Measurements from ENCODE around the gene MAP3K13. TPM values are rescaled to one million over a fixed set of nuclear protein-coding genes. Genes with fewer than 3 reads are reported as not detected.
"Not testable (repeated sequence)": the region's sequence is repeated elsewhere in the genome, so short reads cannot be mapped to it uniquely, and the experiment has no call there.

The MAP3K13 gene
- total RNA-seq, 2 experiments from 2014 or later, result 9.9 to 13.9 TPM

DNA sequence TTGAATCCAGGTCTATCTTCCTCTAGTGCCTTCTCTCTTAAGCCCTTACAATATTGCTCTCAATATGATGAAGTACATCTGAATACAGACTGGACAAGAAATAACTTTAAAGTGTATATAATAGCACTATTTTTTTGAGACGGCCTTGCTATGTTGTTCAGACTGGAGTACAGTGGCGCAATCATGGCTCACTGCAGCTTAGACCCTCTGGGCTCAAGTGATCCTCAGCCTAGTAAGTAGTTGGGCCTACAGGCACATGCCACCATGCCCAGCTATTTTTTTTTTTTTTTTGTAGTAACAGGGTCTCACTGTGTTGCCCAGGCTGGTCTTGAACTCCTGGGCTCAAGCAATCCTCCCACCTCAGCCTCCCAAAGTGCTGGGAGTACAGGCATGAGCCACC lies 53.6 kb downstream of the MAP3K13 start:
- no peak overlapping the region for H3K4me3 Mint-ChIP-seq

DNA sequence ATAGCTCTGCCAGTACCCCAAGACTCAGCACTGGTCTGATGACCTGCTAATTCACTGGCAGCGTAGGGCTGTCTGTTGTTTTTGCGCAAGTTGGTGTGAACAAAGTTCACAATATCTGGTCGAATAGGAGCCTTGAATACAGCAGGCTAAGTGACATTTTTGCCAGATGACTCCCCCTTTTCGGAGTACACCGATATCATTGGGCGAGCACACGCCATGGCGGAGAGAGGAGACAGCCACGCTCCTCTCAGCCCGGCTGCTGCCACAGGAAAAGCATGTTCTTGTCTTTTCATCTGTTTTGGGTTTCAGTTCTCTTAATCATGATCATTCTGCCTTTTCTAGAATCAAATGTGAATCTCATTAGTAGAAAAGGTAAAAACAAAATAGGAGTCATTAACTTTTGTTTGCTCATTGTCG lies 55.6 kb downstream of the MAP3K13 start:
- H3K4me1 Mint-ChIP-seq; CTCF ChIA-PET; H3K27ac Mint-ChIP-seq; ATAC-seq; DNase-seq; H3K4me3 Mint-ChIP-seq; H3K36me3 Mint-ChIP-seq; H3K9me3 Mint-ChIP-seq (ENCODE audit: low read depth): not testable (repeated sequence)
- H3K27me3 Mint-ChIP-seq, result peaks cover 11% of the 10 kb centered on the region

More for the DNA sequence above, 53.6 kb downstream of the MAP3K13 start:
- no peaks in the 10 kb centered on the region for H3K36me3 Mint-ChIP-seq
- CTCF ChIA-PET, result no interaction called here
- H3K9me3 Mint-ChIP-seq (ENCODE audit: low read depth), result no peaks in the 10 kb centered on the region
- DNase-seq (no peak), ATAC-seq (no peak)
- H3K4me1 Mint-ChIP-seq, result peaks cover 2% of the 10 kb centered on the region
- no peak overlapping the region for H3K27ac Mint-ChIP-seq
- H3K27me3 Mint-ChIP-seq, result peaks cover 13% of the 10 kb centered on the region

DNA sequence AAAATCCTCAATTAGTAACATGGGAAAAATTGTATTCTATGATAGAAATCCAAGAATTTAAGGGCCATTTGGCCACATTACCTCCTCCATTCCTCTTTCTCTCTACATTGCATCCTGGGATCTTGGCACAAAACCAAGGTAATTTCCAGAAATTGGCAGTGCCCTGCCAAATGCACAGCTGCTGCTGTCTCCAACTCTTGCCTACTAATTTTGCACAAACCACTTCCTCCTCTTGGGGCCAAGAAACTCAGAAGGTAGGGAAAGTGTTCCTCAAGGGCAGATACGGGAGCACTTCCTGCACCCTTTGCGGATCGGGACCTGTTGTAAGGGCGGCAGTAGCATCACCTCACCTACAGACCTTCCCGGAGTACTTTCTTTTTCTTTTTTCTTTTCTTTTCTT lies 57.8 kb downstream of the MAP3K13 start:
- no peak overlapping the region for H3K27ac Mint-ChIP-seq
- CTCF ChIA-PET, result no interaction called here
- no peaks in the 10 kb centered on the region for H3K9me3 Mint-ChIP-seq (ENCODE audit: low read depth)

DNA sequence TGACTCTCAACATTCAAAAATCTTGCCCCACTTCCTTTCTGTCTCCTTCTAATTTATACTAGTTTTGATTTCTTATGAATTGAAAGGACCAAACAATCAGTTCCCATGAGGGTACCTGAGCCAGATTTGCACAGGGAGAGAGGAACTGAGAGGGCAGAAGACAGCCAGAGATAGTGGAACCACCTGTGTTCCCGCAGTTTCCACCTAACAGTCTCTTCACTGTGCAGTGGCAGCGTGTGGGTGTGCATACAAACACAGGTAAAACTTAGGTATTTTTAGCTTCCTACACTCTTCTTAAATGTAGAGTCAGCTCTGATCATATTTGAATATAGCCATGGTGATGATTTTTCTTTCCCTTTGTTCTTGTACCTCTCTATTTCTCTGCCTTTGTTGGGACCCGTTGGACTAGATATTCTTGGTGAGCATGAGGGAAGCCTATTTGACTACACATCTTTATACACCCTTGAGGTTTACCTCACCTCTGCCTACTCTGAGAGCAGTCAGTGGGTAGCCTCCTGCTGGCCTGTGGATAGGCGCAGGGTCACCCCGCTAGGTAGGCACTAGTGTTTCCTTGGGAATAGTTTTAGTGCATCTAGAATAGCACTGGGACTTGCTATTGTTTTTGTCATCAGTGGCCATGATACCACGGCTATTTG lies 58.8 kb downstream of the MAP3K13 start:
- H3K4me3 Mint-ChIP-seq, result no peak overlapping the region
- peaks cover 5% of the 10 kb centered on the region for H3K4me1 Mint-ChIP-seq
- CTCF ChIA-PET, result interaction anchor here (1.1 kb wide), 1 partner anchor 239 kb away, joined by 3 read pairs; no protein-coding TSS in a partner anchor
- peaks cover 15% of the 10 kb centered on the region for H3K27me3 Mint-ChIP-seq
- H3K9me3 Mint-ChIP-seq (ENCODE audit: low read depth), result no peaks in the 10 kb centered on the region
- H3K27ac Mint-ChIP-seq, result no peak overlapping the region
- no peak for ATAC-seq
- no peaks in the 10 kb centered on the region for H3K36me3 Mint-ChIP-seq
- DNase-seq, result no peak

More for the DNA sequence above, 57.8 kb downstream of the MAP3K13 start:
- ATAC-seq (no peak), DNase-seq (no peak)
- Mint-ChIP-seq H3K4me3 (no peak overlapping the region), H3K27me3 (peaks cover 15% of the 10 kb centered on the region), H3K36me3 (no peaks in the 10 kb centered on the region), H3K4me1 (peaks cover 5% of the 10 kb centered on the region)

DNA sequence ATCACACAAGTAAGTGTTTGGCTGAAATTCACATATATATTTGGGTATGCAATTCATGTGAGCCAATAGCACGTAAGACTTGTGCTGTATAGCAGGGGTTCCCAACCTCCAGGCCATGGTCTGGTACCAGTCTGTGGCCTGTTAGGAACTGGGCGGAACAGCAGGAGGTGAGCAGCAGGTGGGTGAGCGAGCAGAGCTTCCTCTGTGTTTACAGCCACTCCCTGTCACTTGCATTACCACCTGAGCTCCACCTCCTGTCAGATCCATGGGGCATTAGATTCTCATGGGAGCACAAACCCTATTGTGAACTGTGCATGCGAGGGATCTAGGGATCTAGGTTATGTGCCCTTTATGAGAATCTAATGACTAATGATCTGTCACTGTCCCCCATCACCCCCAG lies 59.7 kb downstream of the MAP3K13 start:
- Mint-ChIP-seq H3K27me3 (peaks cover 15% of the 10 kb centered on the region), H3K9me3 (ENCODE audit: low read depth) (no peaks in the 10 kb centered on the region), H3K27ac (no peak overlapping the region), H3K4me1 (peaks cover 5% of the 10 kb centered on the region), H3K4me3 (no peak overlapping the region), H3K36me3 (no peaks in the 10 kb centered on the region)
- DNase-seq, result no peak
- CTCF ChIA-PET, result interaction anchor here (1.1 kb wide), 1 partner anchor 238 kb away, joined by 3 read pairs; no protein-coding TSS in a partner anchor
- ATAC-seq, result no peak

DNA sequence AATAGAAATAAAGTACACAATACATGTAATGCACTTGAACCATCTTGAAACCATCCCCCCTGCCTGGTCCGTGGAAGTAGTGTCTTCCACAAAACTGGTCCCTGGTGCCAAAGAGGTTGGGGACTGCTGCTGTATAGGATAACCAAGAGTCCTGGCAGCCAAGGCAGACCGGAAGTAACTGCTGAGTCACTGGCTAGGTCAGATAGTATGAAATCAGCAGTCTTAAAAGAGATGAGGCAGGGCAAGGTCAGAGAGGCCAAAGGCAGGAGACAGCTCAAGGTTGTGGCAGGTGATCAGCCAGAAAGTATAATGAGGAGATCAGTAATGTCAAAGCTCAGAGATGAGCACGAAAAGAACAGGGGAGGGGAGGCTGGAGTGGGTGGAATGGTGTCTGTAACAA lies 60.2 kb downstream of the MAP3K13 start:
- DNase-seq, result no peak

DNA sequence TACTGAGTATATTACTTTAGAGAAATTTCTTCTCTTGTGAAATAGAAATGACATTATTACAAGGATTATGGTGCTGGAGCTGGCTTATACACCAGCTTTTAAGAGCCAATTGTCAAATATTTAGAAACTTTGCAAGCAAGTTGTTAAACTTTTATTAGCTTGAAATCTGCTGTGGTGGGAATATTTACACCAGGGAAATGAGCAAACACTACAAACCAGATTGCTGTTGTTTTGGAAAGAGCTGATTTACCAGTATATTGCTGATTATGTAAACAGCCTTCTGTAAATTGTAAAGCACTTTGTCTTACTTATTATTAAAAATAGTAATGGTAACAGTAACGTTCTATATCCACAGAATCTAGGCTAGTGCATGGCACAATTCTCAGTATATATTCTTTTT lies 61.5 kb downstream of the MAP3K13 start:
- CTCF ChIA-PET, result no interaction called here
- H3K4me1 Mint-ChIP-seq, result peaks cover 5% of the 10 kb centered on the region
- ATAC-seq, result no peak
- H3K9me3 Mint-ChIP-seq (ENCODE audit: low read depth), result no peaks in the 10 kb centered on the region
- no peaks in the 10 kb centered on the region for H3K36me3 Mint-ChIP-seq
- no peak overlapping the region for H3K4me3 Mint-ChIP-seq
- H3K27ac Mint-ChIP-seq, result no peak overlapping the region
- peaks cover 15% of the 10 kb centered on the region for H3K27me3 Mint-ChIP-seq
- DNase-seq, result no peak

More for the DNA sequence above, 60.2 kb downstream of the MAP3K13 start:
- CTCF ChIA-PET, result no interaction called here
- no peak overlapping the region for H3K4me3 Mint-ChIP-seq
- no peak overlapping the region for H3K27ac Mint-ChIP-seq
- peaks cover 5% of the 10 kb centered on the region for H3K4me1 Mint-ChIP-seq
- H3K9me3 Mint-ChIP-seq (ENCODE audit: low read depth), result no peaks in the 10 kb centered on the region
- peaks cover 15% of the 10 kb centered on the region for H3K27me3 Mint-ChIP-seq
- no peaks in the 10 kb centered on the region for H3K36me3 Mint-ChIP-seq
- ATAC-seq, result peak; percentile 30

DNA sequence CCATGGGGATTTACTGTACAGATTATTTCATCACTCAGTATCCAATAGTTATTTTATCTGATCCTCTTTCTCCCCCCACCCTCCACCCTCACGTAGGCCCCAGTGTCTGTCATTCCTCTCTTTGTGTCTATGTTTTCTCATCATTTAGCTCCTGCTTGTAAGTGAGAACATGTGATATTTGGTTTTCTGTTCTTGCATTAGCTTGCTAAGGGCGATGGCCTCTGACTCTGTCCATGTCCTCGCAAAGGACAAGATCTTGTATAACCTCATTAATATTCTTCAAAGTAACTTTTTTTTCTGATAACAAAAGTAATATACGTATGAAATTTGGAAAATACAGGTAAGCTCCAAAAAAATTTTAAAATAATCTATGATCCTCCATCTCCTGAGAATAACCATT lies 67.4 kb downstream of the MAP3K13 start:
- H3K4me3 Mint-ChIP-seq, result no peak overlapping the region
- H3K36me3 Mint-ChIP-seq, result no peaks in the 10 kb centered on the region
- CTCF ChIA-PET, result no interaction called here
- H3K4me1 Mint-ChIP-seq, result no peaks in the 10 kb centered on the region
- H3K27ac Mint-ChIP-seq, result no peak overlapping the region
- H3K27me3 Mint-ChIP-seq, result peaks cover 10% of the 10 kb centered on the region
- no peaks in the 10 kb centered on the region for H3K9me3 Mint-ChIP-seq (ENCODE audit: low read depth)
- ATAC-seq (no peak), DNase-seq (no peak)

DNA sequence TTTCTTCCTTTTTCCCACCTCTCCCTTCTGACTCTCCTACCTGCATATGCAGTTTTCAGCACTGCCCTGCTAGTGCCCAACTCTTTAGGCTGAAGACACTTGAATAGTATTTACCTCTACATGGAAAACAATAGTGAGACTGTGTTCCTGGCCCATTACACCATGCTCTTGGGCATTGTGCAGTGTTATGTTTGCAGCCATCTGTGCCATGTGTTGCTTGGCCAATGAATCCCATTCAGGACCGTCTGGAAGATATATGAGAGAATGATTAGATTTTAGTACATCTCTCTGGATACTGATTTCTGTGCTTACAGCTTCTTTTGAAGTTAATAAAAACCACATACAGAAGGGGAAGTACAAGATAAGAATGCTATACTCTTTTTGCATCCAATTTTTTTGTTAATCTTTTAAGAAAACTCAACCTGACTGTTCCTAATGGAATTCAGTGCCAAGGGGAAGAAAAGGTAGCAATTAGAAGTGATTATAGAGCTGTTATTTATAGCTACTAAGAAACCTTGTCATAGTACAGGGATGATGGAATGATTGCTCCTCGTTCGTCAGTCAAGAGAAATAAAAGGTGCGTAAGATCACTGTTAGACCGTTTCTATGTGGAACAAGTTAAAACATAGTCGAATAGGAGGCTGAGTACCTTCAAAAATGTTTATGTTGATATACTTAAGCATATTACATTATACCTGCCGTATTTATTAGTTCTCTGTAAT lies 77.0 kb downstream of the MAP3K13 start:
- Mint-ChIP-seq H3K4me1 (no peaks in the 10 kb centered on the region), H3K27ac (no peak overlapping the region), H3K36me3 (no peaks in the 10 kb centered on the region), H3K9me3 (ENCODE audit: low read depth) (no peaks in the 10 kb centered on the region), H3K27me3 (peaks cover 7% of the 10 kb centered on the region), H3K4me3 (no peak overlapping the region)
- no peak for DNase-seq
- CTCF ChIA-PET, result interaction anchor here (1.4 kb wide), 1 partner anchor 30 kb away, joined by 3 read pairs; no protein-coding TSS in a partner anchor
- no peak for ATAC-seq

DNA sequence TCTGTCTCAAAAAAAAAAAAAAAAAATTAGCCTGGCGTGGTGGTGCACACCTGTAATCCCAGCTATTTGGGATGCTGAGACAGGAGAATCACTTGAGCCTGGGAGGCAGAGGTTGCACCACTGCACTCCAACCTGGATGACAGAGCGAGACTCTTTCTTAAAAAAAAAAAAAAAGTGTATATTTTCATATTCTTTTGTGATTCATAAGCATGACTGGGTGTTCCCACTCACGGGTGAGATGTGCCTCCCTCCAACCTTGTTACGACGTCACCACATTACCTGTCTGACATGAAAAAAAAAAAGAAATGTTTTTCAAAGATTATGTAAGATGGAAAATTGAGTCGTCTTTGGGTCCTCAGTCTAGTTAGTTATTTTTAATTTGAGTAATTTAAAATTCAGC lies 79.1 kb downstream of the MAP3K13 start:
- no peaks in the 10 kb centered on the region for H3K9me3 Mint-ChIP-seq (ENCODE audit: low read depth)
- ATAC-seq, result no peak
- H3K36me3 Mint-ChIP-seq, result no peaks in the 10 kb centered on the region
- no peak overlapping the region for H3K4me3 Mint-ChIP-seq
- H3K27ac Mint-ChIP-seq, result no peak overlapping the region
- CTCF ChIA-PET, result no interaction called here
- H3K27me3 Mint-ChIP-seq, result peaks cover 7% of the 10 kb centered on the region
- no peaks in the 10 kb centered on the region for H3K4me1 Mint-ChIP-seq
- no peak for DNase-seq

DNA sequence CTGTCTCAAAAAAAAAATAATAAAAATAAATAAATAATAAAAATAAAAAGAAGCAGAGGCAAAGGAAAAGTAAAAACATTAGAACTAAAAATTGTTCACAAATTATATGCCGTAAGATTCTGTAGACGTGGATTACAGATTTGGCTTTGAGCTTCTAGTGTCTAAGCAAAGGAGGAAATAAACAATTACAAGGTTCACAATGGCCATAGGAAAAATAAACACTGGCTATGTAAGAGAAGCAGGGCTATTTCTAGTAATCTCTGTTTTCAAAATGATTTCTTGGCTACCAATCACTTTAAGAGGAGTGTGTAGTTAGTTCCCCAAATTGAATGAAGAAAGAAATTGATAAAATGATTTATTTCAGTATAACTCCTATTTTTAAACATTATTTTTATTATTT lies 81.4 kb downstream of the MAP3K13 start:
- ATAC-seq (no peak), DNase-seq (no peak)
- no peaks in the 10 kb centered on the region for H3K9me3 Mint-ChIP-seq (ENCODE audit: low read depth)
- no peaks in the 10 kb centered on the region for H3K27me3 Mint-ChIP-seq
- CTCF ChIA-PET, result interaction anchor here (1.0 kb wide), 1 partner anchor 23 kb away, joined by 3 read pairs; no protein-coding TSS in a partner anchor
- no peak overlapping the region for H3K27ac Mint-ChIP-seq
- no peaks in the 10 kb centered on the region for H3K36me3 Mint-ChIP-seq
- H3K4me3 Mint-ChIP-seq, result no peak overlapping the region
- H3K4me1 Mint-ChIP-seq, result no peaks in the 10 kb centered on the region

DNA sequence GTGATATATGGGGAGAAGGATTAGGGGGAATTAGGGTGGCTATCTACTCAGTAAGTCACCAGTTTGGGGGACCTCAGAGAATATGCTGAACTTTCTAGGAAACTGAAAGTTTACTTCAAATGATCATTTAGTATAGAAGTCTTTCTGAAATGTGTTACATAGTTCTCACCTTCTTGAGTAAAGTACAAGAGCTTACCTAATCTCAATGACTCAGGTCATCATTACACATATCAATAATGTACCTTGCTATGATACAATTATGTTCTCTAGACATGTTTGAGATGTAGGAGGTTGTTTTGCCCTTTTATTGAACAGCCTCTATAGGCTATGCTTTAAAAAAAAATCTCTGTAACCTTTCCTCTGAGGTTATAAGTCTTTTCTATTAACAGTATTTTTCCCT lies 85.2 kb downstream of the MAP3K13 start:
- Mint-ChIP-seq H3K9me3 (ENCODE audit: low read depth) (no peaks in the 10 kb centered on the region), H3K27me3 (no peaks in the 10 kb centered on the region), H3K36me3 (no peaks in the 10 kb centered on the region), H3K4me3 (no peak overlapping the region), H3K4me1 (no peaks in the 10 kb centered on the region), H3K27ac (no peak overlapping the region)
- CTCF ChIA-PET, result no interaction called here
- DNase-seq (no peak), ATAC-seq (no peak)

DNA sequence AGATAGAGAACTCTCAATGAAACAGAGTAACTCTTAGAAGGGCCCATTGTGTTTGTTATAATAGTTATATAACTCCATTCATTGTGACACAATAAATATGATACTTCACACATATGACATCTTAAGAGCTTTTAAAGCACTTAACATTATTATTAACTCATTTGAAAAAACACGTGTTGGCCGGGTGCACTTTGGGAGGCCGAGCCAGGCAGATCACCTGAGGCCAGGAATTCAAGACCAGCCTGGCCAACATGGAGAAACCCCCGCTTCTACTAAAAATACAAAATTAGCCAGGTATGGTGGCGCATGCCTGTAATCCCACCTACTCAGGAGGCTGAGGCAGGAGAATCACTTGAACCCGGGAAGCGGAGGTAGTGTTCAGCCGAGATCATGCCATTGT lies 88.5 kb downstream of the MAP3K13 start:
- H3K27me3 Mint-ChIP-seq; H3K4me1 Mint-ChIP-seq; H3K36me3 Mint-ChIP-seq; H3K9me3 Mint-ChIP-seq (ENCODE audit: low read depth); H3K4me3 Mint-ChIP-seq; H3K27ac Mint-ChIP-seq; CTCF ChIA-PET; ATAC-seq; DNase-seq: not testable (repeated sequence)

DNA sequence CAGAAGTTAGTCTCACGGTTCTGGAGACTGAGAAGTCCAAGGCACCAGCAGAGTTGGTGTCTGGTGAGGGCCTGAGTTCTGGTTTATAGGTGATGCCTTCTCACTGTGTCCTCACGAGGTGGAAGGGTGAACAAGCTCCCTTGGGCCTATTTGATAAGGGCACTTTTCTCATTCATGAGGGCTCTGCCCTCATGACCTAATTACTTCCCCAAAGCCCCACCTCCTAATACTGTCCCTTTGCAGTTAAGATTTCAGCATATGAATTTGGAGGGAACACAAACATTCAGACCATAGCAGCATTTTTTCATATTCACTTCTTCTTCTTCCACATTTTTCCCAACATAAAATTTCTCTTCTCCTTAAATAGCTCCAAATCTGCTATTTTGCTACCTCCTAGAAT lies 94.4 kb downstream of the MAP3K13 start:
- Mint-ChIP-seq H3K4me3 (no peak overlapping the region), H3K9me3 (ENCODE audit: low read depth) (no peaks in the 10 kb centered on the region), H3K4me1 (no peaks in the 10 kb centered on the region), H3K36me3 (no peaks in the 10 kb centered on the region), H3K27me3 (no peaks in the 10 kb centered on the region), H3K27ac (no peak overlapping the region)
- CTCF ChIA-PET, result no interaction called here
- DNase-seq (no peak), ATAC-seq (no peak)
